HG03432 (cell line): ENCODE measurements around the gene SUPT3H.

Experiments used
- ATAC-seq: cut with Tn5 transposase; IDR thresholded peaks from one replicate; pipeline ENCODE4 v1.9.1; 2021; ENCODE audit warnings: mild to moderate bottlenecking, moderate library complexity; ENCODE audit not compliant: unreplicated experiment

SUPT3H gene

GRCh38 chr6:45272626-45273025 lies 105.1 kb downstream of the SUPT3H start:
- no peak for ATAC-seq

- no peak for ATAC-seq
Measured at GRCh38 chr6:45265246-45265645, 112.5 kb downstream of the SUPT3H start.

- ATAC-seq: no peak
Measured at GRCh38 chr6:45260696-45261095, 117.0 kb downstream of the SUPT3H start.

- no peak for ATAC-seq
Measured at GRCh38 chr6:45256697-45257695, 120.7 kb downstream of the SUPT3H start.

- no peak for ATAC-seq
Measured at GRCh38 chr6:45255434-45255833, 122.3 kb downstream of the SUPT3H start.

GRCh38 chr6:45254253-45254652 lies 123.5 kb downstream of the SUPT3H start:
- ATAC-seq: no peak

GRCh38 chr6:45253453-45253852 lies 124.3 kb downstream of the SUPT3H start:
- no peak for ATAC-seq

- no peak for ATAC-seq
Measured at GRCh38 chr6:45231660-45232059, 146.1 kb downstream of the SUPT3H start.

- no peak for ATAC-seq
Measured at GRCh38 chr6:45229416-45229815, 148.3 kb downstream of the SUPT3H start.

- no peak for ATAC-seq
Measured at GRCh38 chr6:45226081-45226480, 151.7 kb downstream of the SUPT3H start.

GRCh38 chr6:45222380-45222779 lies 155.4 kb downstream of the SUPT3H start:
- ATAC-seq: no peak

- ATAC-seq: no peak
Measured at GRCh38 chr6:45215759-45216158, 162.0 kb downstream of the SUPT3H start.

GRCh38 chr6:45212976-45213375 lies 164.8 kb downstream of the SUPT3H start:
- ATAC-seq: no peak

- no peak for ATAC-seq
Measured at GRCh38 chr6:45209762-45210161, 168.0 kb downstream of the SUPT3H start.

GRCh38 chr6:45206793-45207492 lies 170.8 kb downstream of the SUPT3H start:
- ATAC-seq: no peak

GRCh38 chr6:45201484-45201883 lies 176.2 kb downstream of the SUPT3H start:
- ATAC-seq: no peak

- ATAC-seq: no peak
Measured at GRCh38 chr6:45200510-45200909, 177.2 kb downstream of the SUPT3H start.

GRCh38 chr6:45199554-45199953 lies 178.2 kb downstream of the SUPT3H start:
- no peak for ATAC-seq

GRCh38 chr6:45196121-45196520 lies 181.6 kb downstream of the SUPT3H start:
- ATAC-seq: no peak

- no peak for ATAC-seq
Measured at GRCh38 chr6:45195137-45195536, 182.6 kb downstream of the SUPT3H start.

- no peak for ATAC-seq
Measured at GRCh38 chr6:45192556-45192955, 185.2 kb downstream of the SUPT3H start.

GRCh38 chr6:45191414-45191813 lies 186.3 kb downstream of the SUPT3H start:
- ATAC-seq: no peak
